Frontal cortex (tissue), 4 donors: ENCODE measurements around the gene FURIN. TPM values are rescaled to one million over a fixed set of nuclear protein-coding genes. Genes with fewer than 3 reads are reported as not detected.

Experiments used
- DNase-seq, 2 donors: peaks; one replicate each; pipeline ENCODE4 v3.0.0; 2012; ENCODE audit warnings: low spot score in 2 of 2
- FAIRE-seq: peaks from 2 replicates; lab custom pipeline; 2012; peaks lifted over from hg19 to GRCh38; lab: Jason Lieb, UNC
- small RNA-seq: library from RNA; depleted of rRNA; stranded (forward); fragments of <200 nt; gene quantifications from one replicate; pipeline ENCODE3, GENCODE V24; 2014
- total RNA-seq: library from RNA; depleted of rRNA; stranded (reverse); fragments of >200 nt; gene quantifications from one replicate; pipeline ENCODE4 v1.2.3, GENCODE V29; 2014
- donor health status: control.
- donor health status: control.
- donor health status: control.

Gene FURIN
- total RNA-seq, 1 donor from 2014 or later, result 9.4 TPM

GRCh38 chr15:90929246-90930019 is 61.0 kb downstream of the FURIN start:
- FAIRE-seq, result no peak
- no peak for DNase-seq

GRCh38 chr15:90930861-90931574 is 62.6 kb downstream of the FURIN start:
- FAIRE-seq, result no peak
- no peak for DNase-seq

GRCh38 chr15:90931575-90931827 is 63.1 kb downstream of the FURIN start:
- FAIRE-seq, result no peak
- DNase-seq, result no peak

GRCh38 chr15:90931828-90932659 is 63.7 kb downstream of the FURIN start, which contains the start of gene HDDC3:
Gene HDDC3, minus strand, starts transcription at chr15:90932549. Its CDS starts 9 bp downstream, at chr15:90932540.
- peak; percentile 86 to 87 for DNase-seq
- FAIRE-seq, result no peak

GRCh38 chr15:90932660-90932991 is 64.2 kb downstream of the FURIN start:
- FAIRE-seq, result no peak

More at GRCh38 chr15:90932660-90932991, 64.2 kb downstream of the FURIN start:
- no peak for DNase-seq

Small RNAs within 50 kb of the gene (small RNA-seq; reads per million reads assigned to genes)
- not detected for gene RN7SL363P

Other genes with a start within 250 kb of the FURIN start
- gene BLM, start 151.2 kb upstream of the FURIN start, total RNA-seq, result 3.3 TPM
- gene FES, start 15.9 kb downstream of the FURIN start, total RNA-seq, result 3.7 TPM
- 22.4 TPM for gene MAN2A2, start 34.7 kb downstream of the FURIN start, total RNA-seq
- gene HDDC3, start 64.0 kb downstream of the FURIN start, total RNA-seq, result 8.6 TPM
- gene UNC45A, start 66.7 kb downstream of the FURIN start, total RNA-seq, result 33.4 TPM
- gene RCCD1, start 86.3 kb downstream of the FURIN start, total RNA-seq, result 14.3 TPM
- 13.5 TPM for gene PRC1, start 125.9 kb downstream of the FURIN start, total RNA-seq
- gene VPS33B, start 154.0 kb downstream of the FURIN start, total RNA-seq, result 15.5 TPM
- gene SV2B, start 231.7 kb downstream of the FURIN start, total RNA-seq, result 42.8 TPM